ENCODE data around the gene ZFP36. TPM values are rescaled to one million over a fixed set of nuclear protein-coding genes. Genes with fewer than 3 reads are reported as not detected.

ZFP36 gene
- total RNA-seq, 2 experiments from 2014 or later = 69.1 to 69.3 TPM

GRCh38 chr19:39434123-39435076 is 27.8 kb downstream of the ZFP36 start:
- Mint-ChIP-seq H3K36me3 (ENCODE audit: low read depth) (peaks cover 36% of the 10 kb centered on the region), H3K4me1 (peaks cover 50% of the 10 kb centered on the region), H3K27ac (peak overlapping the region; percentile 86), H3K9me3 (ENCODE audit: low read depth) (no peaks in the 10 kb centered on the region), H3K4me3 (peak overlapping the region; percentile 99), H3K27me3 (no peaks in the 10 kb centered on the region)
- intact Hi-C loops (cut with DNase I, micrococcal nuclease) = loop anchor here (1.0 to 5.0 kb wide), 3 partner anchors 22 to 92 kb away; partner anchors contain the start of genes PLEKHG2 (in 1 of the 2) and SAMD4B (in 1 of the 2)
- CTCF ChIA-PET = interaction anchor here (1.1 to 2.9 kb wide), 8 partner anchors 8 to 43 kb away, joined by 3 to 13 read pairs (median 8); partner anchors contain the start of genes MED29, PAF1, PLEKHG2 and SUPT5H
- DNase-seq (no peak), ATAC-seq (no peak)
- POLR2A ChIA-PET = interaction anchor here (0.7 to 1.7 kb wide), 10 partner anchors 8 to 109 kb away, joined by 3 to 50 read pairs (median 12); partner anchors contain the start of genes MED29, PAF1, SAMD4B and SUPT5H

- ATAC-seq (peak; percentile 84), DNase-seq (peak; percentile 100)
- ChIA-PET POLR2A (interaction anchor here (0.5 to 1.7 kb wide), 25 partner anchors 9 to 1015 kb away, joined by 3 to 50 read pairs (median 5); partner anchors contain the start of genes EID2B, MED29, NFKBIB and PAF1), CTCF (interaction anchor here (0.9 to 2.0 kb wide), 15 partner anchors 8 to 238 kb away, joined by 3 to 13 read pairs (median 5); partner anchors contain the start of genes EID2B, MED29, PAF1 and PLEKHG2)
- H3K4me1 Mint-ChIP-seq = peaks cover 45% of the 10 kb centered on the region
- H3K27ac Mint-ChIP-seq = peak within 1 kb of the TSS; percentile 100
- H3K4me3 Mint-ChIP-seq = peak within 1 kb of the TSS; percentile 99
- intact Hi-C loops (cut with DNase I, micrococcal nuclease) = loop anchor here (1.0 kb wide), 6 partner anchors 10 to 97 kb away; partner anchors contain the start of genes PLEKHG2 (in 2 of the 2), SUPT5H (in 2 of the 2), EID2B (in 1 of the 2) and MED29 (in 1 of the 2)
- no peaks in the 10 kb centered on the region for H3K9me3 Mint-ChIP-seq (ENCODE audit: low read depth)
- no peaks in the 10 kb centered on the region for H3K27me3 Mint-ChIP-seq
- peaks cover 36% of the 10 kb centered on the region for H3K36me3 Mint-ChIP-seq (ENCODE audit: low read depth)
Measured at GRCh38 chr19:39435499-39436349, 29.1 kb downstream of the ZFP36 start, which contains the start of gene RPS16. Gene RPS16, minus strand, starts transcription at chr19:39435949. Its CDS starts 54 bp downstream, at chr19:39435895.

DNA sequence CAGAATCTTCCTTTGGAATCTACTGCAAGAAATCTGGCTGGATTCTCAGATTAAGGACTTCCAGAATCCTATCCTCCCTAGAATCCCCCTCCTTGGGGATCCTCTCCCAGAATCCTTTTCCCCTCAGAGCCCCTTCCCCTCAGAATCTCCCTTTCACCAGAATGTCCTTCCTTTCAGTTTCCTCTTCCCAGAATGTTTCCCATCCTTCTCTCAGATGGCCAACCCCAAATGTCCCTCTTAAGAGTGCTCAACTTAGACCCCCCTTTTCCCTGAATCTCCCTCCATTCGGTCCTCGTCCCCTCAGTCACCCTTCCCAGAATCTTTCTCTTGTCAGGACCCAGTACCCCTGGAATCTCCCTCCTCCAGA is 29.7 kb downstream of the ZFP36 start:
- intact Hi-C loops (cut with DNase I, micrococcal nuclease) = loop anchor here (1.0 kb wide), 5 partner anchors 9 to 96 kb away; partner anchors contain the start of genes SUPT5H (in 2 of the 2), EID2B (in 1 of the 2), MED29 (in 1 of the 2) and PAF1 (in 1 of the 2)
- H3K36me3 Mint-ChIP-seq (ENCODE audit: low read depth) = peaks cover 36% of the 10 kb centered on the region
- peak overlapping the region; percentile 95 for H3K27ac Mint-ChIP-seq
- ChIA-PET CTCF (interaction anchor here (0.9 to 2.0 kb wide), 13 partner anchors 9 to 238 kb away, joined by 3 to 13 read pairs (median 5); partner anchors contain the start of genes EID2B, MED29, PAF1 and PLEKHG2), POLR2A (interaction anchor here (0.6 to 1.7 kb wide), 22 partner anchors 9 to 536 kb away, joined by 3 to 50 read pairs (median 6); partner anchors contain the start of genes EID2B, MED29, NFKBIB and PAF1)
- H3K4me1 Mint-ChIP-seq = peaks cover 40% of the 10 kb centered on the region
- no peak for ATAC-seq
- H3K9me3 Mint-ChIP-seq (ENCODE audit: low read depth) = no peaks in the 10 kb centered on the region
- peak overlapping the region; percentile 99 for H3K4me3 Mint-ChIP-seq
- DNase-seq = no peak
- no peaks in the 10 kb centered on the region for H3K27me3 Mint-ChIP-seq

- Mint-ChIP-seq H3K4me1 (peaks cover 28% of the 10 kb centered on the region), H3K27me3 (no peaks in the 10 kb centered on the region), H3K9me3 (ENCODE audit: low read depth) (no peaks in the 10 kb centered on the region), H3K36me3 (ENCODE audit: low read depth) (peaks cover 25% of the 10 kb centered on the region), H3K27ac (no peak overlapping the region), H3K4me3 (no peak overlapping the region)
- intact Hi-C loops (cut with DNase I, micrococcal nuclease) = no loop called here
- ChIA-PET POLR2A (interaction anchor here (0.6 to 1.2 kb wide), 3 partner anchors 11 to 249 kb away, joined by 4 to 13 read pairs (median 4); no protein-coding TSS in a partner anchor), CTCF (interaction anchor here (0.6 to 3.8 kb wide), 7 partner anchors 36 to 235 kb away, joined by 3 to 47 read pairs (median 4); partner anchors contain the start of genes EID2B and TIMM50)
- no peak for DNase-seq
- ATAC-seq = no peak
Measured at GRCh38 chr19:39438270-39438934, 31.8 kb downstream of the ZFP36 start.

DNA sequence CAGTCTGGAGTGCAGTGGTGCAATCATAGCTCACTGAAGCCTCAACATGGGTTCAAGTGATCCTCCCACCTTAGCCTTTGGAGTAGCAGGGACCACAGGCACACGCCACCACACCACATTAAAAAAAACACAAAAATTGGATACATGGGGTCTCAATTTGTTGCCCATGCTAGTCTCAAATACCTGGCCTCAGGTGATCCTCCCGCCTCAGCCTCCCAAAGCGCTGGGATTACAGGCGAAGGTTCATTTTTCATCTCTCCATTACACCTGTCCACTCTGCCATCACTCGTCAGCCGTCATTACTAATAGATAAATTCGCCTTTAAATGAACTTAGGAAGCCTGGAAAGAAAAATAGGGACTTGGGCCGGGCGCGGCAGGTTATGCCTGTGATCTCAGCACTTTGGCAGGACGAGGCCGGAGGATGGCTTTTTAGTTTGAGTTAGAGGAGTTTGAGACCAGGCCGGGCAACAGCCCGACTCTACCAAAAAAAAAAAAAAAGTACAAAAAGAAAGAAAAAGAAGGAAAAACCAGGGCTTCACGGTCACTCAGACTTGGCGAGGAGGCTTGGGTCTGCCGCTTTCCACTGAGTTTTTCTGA is 38.0 kb downstream of the ZFP36 start:
- Mint-ChIP-seq H3K9me3 (ENCODE audit: low read depth) (no peaks in the 10 kb centered on the region), H3K4me3 (peak overlapping the region; percentile 100), H3K36me3 (ENCODE audit: low read depth) (peaks cover 41% of the 10 kb centered on the region), H3K4me1 (peaks cover 35% of the 10 kb centered on the region), H3K27me3 (no peaks in the 10 kb centered on the region), H3K27ac (peak overlapping the region; percentile 100)
- ChIA-PET CTCF (interaction anchor here (0.6 to 2.3 kb wide), 8 partner anchors 9 to 400 kb away, joined by 3 to 9 read pairs (median 5); partner anchors contain the start of genes DLL3, EID2B and RPS16), POLR2A (interaction anchor here (0.6 to 3.8 kb wide), 5 partner anchors 9 to 746 kb away, joined by 3 to 50 read pairs (median 6); partner anchors contain the start of genes RPS16 and SAMD4B)
- ATAC-seq = no peak
- DNase-seq = no peak
- intact Hi-C loops (cut with DNase I, micrococcal nuclease) = loop anchor here (1.0 to 10.0 kb wide), 15 partner anchors 8 to 904 kb away; partner anchors contain the start of genes C19orf47 (in 1 of the 2), DYRK1B (in 1 of the 2), EID2 (in 1 of the 2) and EID2B (in 1 of the 2)

DNA sequence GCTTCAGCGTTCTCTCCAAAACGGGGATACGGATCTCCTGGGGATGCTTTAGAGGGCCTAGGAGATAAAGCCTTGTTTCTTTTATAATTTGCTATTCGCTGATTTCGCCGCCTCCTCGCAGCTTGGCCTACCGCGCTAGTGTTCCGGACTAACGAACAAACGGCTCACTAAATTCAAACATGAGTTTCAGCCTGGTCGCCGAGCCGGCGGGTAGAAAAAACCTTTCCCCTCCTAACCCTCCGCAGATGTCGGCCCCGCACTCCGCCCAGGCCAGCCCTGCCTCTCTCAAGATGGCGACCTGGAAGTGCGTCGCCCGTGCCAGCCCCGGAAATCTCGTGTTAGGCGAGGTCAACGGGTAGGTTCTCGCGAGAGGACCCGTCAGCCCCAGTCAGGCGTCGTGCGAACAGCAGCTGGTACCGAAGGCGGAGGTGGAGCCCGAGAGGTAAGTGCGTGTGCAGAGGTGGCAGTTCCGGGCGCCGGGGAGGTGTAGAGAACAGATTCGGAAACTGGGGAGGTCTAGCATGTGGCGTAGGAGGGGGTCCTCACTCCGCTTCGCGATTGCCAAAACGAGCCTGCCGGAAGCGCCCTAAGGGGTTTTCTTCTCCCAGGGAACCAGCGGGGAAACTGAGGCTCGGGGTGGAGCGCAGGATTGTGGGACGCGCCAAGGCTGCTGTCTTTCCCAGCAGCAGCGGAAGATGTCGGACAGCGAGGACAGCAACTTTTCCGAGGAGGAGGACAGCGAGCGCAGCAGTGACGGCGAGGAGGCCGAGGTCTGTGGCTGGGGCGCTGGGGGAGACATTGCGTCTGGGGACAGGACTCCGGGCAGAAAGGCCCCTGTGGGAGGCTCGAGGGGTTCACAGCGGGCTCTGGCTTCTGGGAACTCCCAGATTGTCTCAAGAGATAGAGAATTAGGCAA is 38.8 kb downstream of the ZFP36 start, which contains the start of gene SUPT5H:
Gene SUPT5H (plus strand): TSS at position 387 of the 916 bp plus-strand sequence. CDS start 309 bp downstream, at position 696.
- Mint-ChIP-seq H3K27me3 (no peaks in the 10 kb centered on the region), H3K36me3 (ENCODE audit: low read depth) (peaks cover 43% of the 10 kb centered on the region), H3K4me3 (peak within 1 kb of the TSS; percentile 100), H3K4me1 (peaks cover 42% of the 10 kb centered on the region), H3K27ac (peak within 1 kb of the TSS; percentile 100), H3K9me3 (ENCODE audit: low read depth) (no peaks in the 10 kb centered on the region)
- ChIA-PET POLR2A (interaction anchor here (0.7 to 3.8 kb wide), 5 partner anchors 9 to 103 kb away, joined by 3 to 50 read pairs (median 4); partner anchors contain the start of genes RPS16 and SAMD4B), CTCF (interaction anchor here (0.6 to 2.3 kb wide), 12 partner anchors 10 to 1332 kb away, joined by 3 to 9 read pairs (median 3); partner anchors contain the start of genes DLL3, EID2B and RPS16)
- ATAC-seq (peak; percentile 89), DNase-seq (peak; percentile 99)
- intact Hi-C loops (cut with DNase I, micrococcal nuclease) = loop anchor here (1.0 to 10.0 kb wide), 16 partner anchors 9 to 903 kb away; partner anchors contain the start of genes TIMM50 (in 2 of the 2), C19orf47 (in 1 of the 2), DYRK1B (in 1 of the 2) and EID2 (in 1 of the 2)

DNA sequence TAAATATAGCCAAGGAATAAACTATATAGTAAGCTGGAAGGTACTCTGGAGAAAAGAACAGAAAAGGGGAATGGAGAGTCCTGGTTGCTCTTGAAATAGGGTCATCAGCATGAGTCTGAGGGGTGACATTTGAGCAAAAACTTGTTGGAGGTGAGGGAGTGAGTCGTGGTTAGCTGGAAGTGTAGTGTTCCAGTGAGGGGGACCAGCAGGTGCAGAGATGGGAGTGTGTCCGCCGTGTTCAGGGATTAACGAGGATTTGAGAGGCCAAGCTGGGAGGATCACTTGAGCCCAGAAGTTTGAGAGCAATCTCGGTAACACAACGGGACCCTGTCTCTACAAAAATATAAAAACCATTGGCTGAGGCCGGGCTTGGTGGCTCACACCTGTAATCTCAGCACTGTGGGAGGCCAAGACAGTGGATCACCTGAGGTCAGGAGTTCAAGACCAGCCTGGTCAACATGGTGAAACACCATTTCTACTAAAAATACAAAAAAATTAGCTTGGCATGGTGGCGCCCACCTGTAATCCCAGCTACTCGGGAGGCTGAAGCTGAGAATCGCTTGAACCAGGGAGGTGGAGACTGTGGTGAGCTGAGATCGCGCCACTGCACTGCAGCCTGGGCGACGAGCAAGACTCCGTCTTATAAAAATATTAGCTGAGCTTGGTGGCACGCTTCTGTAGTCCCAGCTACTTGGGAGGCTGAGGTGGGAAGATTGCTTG is 39.9 kb downstream of the ZFP36 start:
- intact Hi-C loops (cut with DNase I, micrococcal nuclease) = loop anchor here (2.0 to 10.0 kb wide), 4 partner anchors 34 to 400 kb away; partner anchors contain the start of genes DYRK1B (in 1 of the 2), FBL (in 1 of the 2) and TIMM50 (in 1 of the 2)
- Mint-ChIP-seq H3K9me3 (ENCODE audit: low read depth) (no peaks in the 10 kb centered on the region), H3K4me1 (peaks cover 49% of the 10 kb centered on the region), H3K27ac (peak overlapping the region; percentile 100), H3K27me3 (no peaks in the 10 kb centered on the region), H3K4me3 (peak overlapping the region; percentile 100), H3K36me3 (ENCODE audit: low read depth) (peaks cover 48% of the 10 kb centered on the region)
- ChIA-PET POLR2A (interaction anchor here (0.7 to 3.8 kb wide), 6 partner anchors 11 to 86 kb away, joined by 3 to 50 read pairs (median 5); partner anchors contain the start of genes MED29, PAF1 and RPS16), CTCF (interaction anchor here (0.6 to 2.3 kb wide), 10 partner anchors 15 to 324 kb away, joined by 3 to 9 read pairs (median 5); partner anchors contain the start of genes EID2B and PLEKHG2)
- ATAC-seq = no peak
- no peak for DNase-seq
